Activated CD8-positive, alpha-beta memory T cell treated with anti-CD3 and anti-CD28 coated beads, Interleukin-2, amount 10 ng/mL, durations not matched to agents 7 days and 5 days (primary cell): ENCODE results near the gene ACER3. TPM values are rescaled to one million over a fixed set of nuclear protein-coding genes. Genes with fewer than 3 reads are reported as not detected.
A peak's percentile ranks its signal among the peaks of the same experiment; 100 is the strongest.
"Not testable (repeated sequence)": the region's sequence is repeated elsewhere in the genome, so short reads cannot be mapped to it uniquely, and the experiment has no call there.

Experiments
- ATAC-seq: fragments of 150-1000 bp; cut with Tn5 transposase; one replicate; pipeline ENCODE4 v1.10.0; 2021; ENCODE audit warnings: moderate library complexity
- CTCF ChIA-PET: fragments of 350-600 bp; sonication (Branson Sonifier 250); formaldehyde crosslinking; loops from one replicate; lab custom pipeline; 2021; ENCODE audit warnings: antibody characterized with exemption; lab: Charles Lee
- DNase-seq: peaks from one replicate; pipeline ENCODE4 v3.0.0-alpha.2; 2020
- H3K27ac Mint-ChIP-seq: one replicate; pipeline ENCODE4 v1.8.0; 2021; ENCODE audit warnings: mild to moderate bottlenecking, mixed read lengths
- H3K27me3 Mint-ChIP-seq: one replicate; pipeline ENCODE4 v1.8.0; 2021; ENCODE audit warnings: mixed read lengths
- H3K36me3 Mint-ChIP-seq: one replicate; pipeline ENCODE4 v1.8.0; 2021; ENCODE audit warnings: mild to moderate bottlenecking, mixed read lengths
- H3K4me1 Mint-ChIP-seq: one replicate; pipeline ENCODE4 v1.8.0; 2021; ENCODE audit warnings: mixed read lengths
- H3K4me3 Mint-ChIP-seq: one replicate; pipeline ENCODE4 v1.8.0; 2021; ENCODE audit warnings: mild to moderate bottlenecking, moderate library complexity, mixed read lengths
- H3K9me3 Mint-ChIP-seq: one replicate; pipeline ENCODE4 v1.8.0; 2022; ENCODE audit warnings: low read depth, mixed read lengths
- total RNA-seq, 2 experiments: library from RNA; stranded (reverse); gene quantifications; one replicate each; pipeline ENCODE4 v1.2.3, GENCODE V29; 2021

Gene ACER3
- total RNA-seq, 2 experiments from 2014 or later: 11.0 to 13.3 TPM

DNA sequence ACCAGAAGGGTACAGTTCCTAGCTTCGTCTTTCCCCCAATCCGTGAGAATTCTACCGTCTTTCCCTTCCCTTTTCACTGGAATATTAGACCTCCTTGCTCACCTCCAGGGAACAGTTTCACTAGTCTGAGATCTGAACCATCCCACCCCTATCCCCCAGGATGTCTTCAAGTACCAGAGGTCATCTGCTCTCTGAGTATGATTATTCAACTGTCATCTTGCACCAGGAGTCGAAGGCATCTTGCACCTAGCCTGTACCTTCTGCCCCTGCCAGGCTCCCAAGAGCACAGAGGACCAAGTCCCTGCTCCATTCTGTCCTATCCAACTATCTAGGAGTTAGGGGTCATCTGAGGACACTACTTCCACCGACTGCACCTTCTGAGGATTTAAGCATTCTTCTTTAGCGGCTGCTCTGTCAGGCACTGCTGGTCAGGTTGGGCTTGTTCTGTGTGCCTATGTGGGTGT is 804 bp downstream of the ACER3 start:
- CTCF ChIA-PET: interaction anchor here (0.6 to 1.2 kb wide), 2 partner anchors 57 to 114 kb away, joined by 3 read pairs; no protein-coding TSS in a partner anchor
- Mint-ChIP-seq H3K27me3 (peaks cover under 1% of the 10 kb centered on the region), H3K4me1 (peaks cover 24% of the 10 kb centered on the region), H3K9me3 (no peaks in the 10 kb centered on the region), H3K36me3 (peaks cover 19% of the 10 kb centered on the region), H3K4me3 (peak overlapping the region; percentile 92), H3K27ac (peak overlapping the region; percentile 52)
- no peak for ATAC-seq
- no peak for DNase-seq

DNA sequence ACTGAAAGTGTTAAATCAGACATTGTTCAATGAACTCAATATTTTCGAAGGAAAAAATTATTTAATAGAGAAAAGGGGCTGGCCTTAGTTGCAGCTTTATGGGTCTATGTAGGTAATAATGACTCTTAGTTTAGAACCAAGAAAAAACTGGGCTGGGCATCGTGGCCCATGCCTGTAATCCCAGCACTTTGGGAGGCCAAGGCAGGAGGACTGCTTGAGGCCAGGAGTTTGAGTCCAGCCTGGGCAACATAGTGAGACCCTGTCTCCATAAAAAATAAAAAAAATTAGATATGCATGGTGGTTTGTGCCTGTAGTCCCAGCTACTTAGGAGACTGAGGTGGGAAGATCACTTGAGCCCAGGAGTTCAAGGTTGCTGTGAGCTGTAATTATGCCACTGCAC is 2.1 kb downstream of the ACER3 start:
- H3K4me3 Mint-ChIP-seq, H3K27ac Mint-ChIP-seq, ATAC-seq, H3K27me3 Mint-ChIP-seq, DNase-seq, H3K9me3 Mint-ChIP-seq: not testable (repeated sequence)
- Mint-ChIP-seq H3K4me1 (peaks cover 24% of the 10 kb centered on the region), H3K36me3 (peaks cover 19% of the 10 kb centered on the region)
- CTCF ChIA-PET: interaction anchor here (1.2 kb wide), 1 partner anchor 54 kb away, joined by 3 read pairs; no protein-coding TSS in a partner anchor

DNA sequence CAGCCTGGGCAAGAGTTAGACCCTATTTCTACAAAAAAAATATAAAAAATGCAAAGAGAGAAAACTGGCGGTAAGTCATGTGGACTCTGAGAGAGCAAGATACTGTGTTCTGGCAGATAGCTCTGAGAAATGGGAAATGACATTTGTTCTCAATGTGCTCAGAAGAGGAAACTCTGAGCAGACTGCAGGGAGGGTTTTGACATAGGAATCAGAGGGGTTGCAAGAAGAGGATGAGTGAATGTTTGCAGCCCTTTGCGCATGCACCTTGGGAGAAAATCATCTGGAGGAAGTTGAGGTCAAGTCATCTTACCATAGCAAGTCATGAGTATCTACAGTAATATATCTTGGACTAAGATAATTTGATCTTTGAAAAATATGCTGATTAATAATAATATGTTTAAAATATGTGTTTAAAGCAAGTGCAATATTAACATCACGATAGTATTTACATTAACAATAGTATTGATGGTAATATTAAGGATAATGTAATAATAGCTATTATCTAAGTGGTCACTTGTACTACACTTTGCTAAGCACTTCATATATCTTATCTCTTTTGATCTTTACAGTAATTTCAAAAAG is 2.6 kb downstream of the ACER3 start:
- H3K9me3 Mint-ChIP-seq: no peaks in the 10 kb centered on the region
- no peak for ATAC-seq
- peaks cover 24% of the 10 kb centered on the region for H3K4me1 Mint-ChIP-seq
- DNase-seq: no peak
- H3K27me3 Mint-ChIP-seq: no peaks in the 10 kb centered on the region
- peaks cover 23% of the 10 kb centered on the region for H3K36me3 Mint-ChIP-seq
- CTCF ChIA-PET: interaction anchor here (1.2 kb wide), 1 partner anchor 55 kb away, joined by 3 read pairs; no protein-coding TSS in a partner anchor
- no peak overlapping the region for H3K27ac Mint-ChIP-seq
- H3K4me3 Mint-ChIP-seq: no peak overlapping the region

DNA sequence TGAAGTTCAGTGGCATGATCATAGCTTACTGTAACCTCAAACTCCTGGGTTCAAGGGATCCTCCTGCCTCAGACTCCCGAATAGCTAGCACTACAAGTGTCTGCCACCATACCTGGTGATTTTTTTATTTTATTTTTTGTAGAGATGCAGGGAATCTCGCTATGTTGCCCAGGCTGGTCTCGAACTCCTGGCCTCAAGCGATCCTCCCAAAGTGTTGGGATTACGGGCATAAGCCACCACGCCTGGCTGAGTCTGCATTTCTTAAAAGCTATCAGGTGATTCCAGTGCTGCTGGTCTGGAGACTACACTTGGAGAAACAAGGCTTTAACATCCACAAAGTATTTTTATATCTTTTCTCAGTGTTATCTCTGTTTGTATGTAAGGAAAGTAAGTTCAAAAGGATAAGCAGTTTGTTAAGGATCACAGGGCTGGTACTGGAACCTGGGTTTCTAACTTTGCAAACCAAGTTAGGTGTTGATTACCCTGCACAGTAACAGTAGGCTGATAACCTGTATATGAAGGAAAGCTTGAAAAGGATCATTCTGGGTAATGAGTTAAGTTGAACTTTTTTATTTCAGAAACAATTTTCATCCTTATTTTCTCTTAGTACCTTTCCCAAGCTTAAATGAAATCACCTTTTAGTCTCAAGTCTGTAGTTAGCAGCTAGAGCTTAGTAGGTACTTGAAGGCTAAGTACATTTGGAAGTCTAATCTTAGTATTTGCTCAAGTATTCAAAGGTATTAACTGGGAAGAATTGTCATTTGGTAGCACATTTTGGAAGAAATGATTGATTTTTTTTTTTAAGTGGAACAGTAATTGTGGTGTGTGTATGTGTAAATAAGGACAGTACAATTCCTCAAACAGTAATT is 12.5 kb downstream of the ACER3 start:
- peaks cover 15% of the 10 kb centered on the region for H3K36me3 Mint-ChIP-seq
- no peak for DNase-seq
- ATAC-seq: no peak
- CTCF ChIA-PET: interaction anchor here (1.2 to 1.5 kb wide), 3 partner anchors 46 to 453 kb away, joined by 3 to 4 read pairs (median 3); no protein-coding TSS in a partner anchor
- no peaks in the 10 kb centered on the region for H3K27me3 Mint-ChIP-seq
- H3K9me3 Mint-ChIP-seq: no peaks in the 10 kb centered on the region
- H3K4me1 Mint-ChIP-seq: peaks cover 1% of the 10 kb centered on the region
- no peak overlapping the region for H3K4me3 Mint-ChIP-seq
- H3K27ac Mint-ChIP-seq: no peak overlapping the region

DNA sequence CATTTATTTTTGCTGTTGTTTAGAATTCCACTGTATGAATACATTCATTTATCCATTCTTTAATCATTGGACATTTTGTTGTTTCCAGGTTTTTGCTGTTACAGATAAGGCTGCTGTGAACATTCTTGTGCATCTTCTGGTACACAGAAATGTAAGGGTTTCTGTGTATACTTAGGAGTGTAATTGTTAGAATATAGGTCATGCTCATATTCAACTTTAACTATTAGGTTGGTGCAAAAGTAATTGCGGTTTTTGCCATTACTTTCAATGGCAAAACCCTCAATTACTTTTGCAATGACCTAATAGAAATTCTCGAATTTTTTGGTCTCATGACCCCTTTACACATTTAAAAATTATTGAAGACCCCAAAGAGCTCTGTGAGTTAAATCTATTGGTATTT is 17.3 kb downstream of the ACER3 start:
- Mint-ChIP-seq H3K27me3 (no peaks in the 10 kb centered on the region), H3K4me3 (no peak overlapping the region), H3K36me3 (peaks cover 5% of the 10 kb centered on the region), H3K4me1 (peaks cover 1% of the 10 kb centered on the region), H3K9me3 (no peaks in the 10 kb centered on the region), H3K27ac (no peak overlapping the region)
- ATAC-seq: no peak
- CTCF ChIA-PET: no interaction called here
- DNase-seq: no peak

DNA sequence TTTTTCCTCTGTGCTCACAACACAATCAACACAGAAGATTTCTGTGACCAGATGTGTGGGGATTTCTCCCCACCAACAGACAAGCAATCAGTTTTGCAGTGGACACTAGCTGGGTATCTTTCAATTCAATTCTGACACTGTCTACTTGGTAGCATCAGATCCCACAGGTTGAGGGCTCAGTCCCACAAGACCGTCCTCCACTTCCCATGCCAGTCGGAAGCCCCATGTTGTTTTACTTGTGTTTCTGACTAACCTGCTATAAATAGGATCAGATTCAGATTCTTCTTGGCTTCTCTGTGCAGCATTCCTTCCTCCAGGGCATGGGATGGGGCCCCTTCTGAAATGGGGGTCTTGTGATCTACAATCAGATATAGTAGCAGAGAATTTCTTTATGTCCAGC is 19.6 kb downstream of the ACER3 start:
- Mint-ChIP-seq H3K36me3 (peaks cover 8% of the 10 kb centered on the region), H3K4me1 (peaks cover 5% of the 10 kb centered on the region), H3K4me3 (no peak overlapping the region), H3K27ac (no peak overlapping the region), H3K27me3 (no peaks in the 10 kb centered on the region), H3K9me3 (no peaks in the 10 kb centered on the region)
- CTCF ChIA-PET: interaction anchor here (0.6 to 1.4 kb wide), 2 partner anchors 40 to 102 kb away, joined by 3 read pairs; no protein-coding TSS in a partner anchor
- no peak for ATAC-seq
- DNase-seq: no peak

DNA sequence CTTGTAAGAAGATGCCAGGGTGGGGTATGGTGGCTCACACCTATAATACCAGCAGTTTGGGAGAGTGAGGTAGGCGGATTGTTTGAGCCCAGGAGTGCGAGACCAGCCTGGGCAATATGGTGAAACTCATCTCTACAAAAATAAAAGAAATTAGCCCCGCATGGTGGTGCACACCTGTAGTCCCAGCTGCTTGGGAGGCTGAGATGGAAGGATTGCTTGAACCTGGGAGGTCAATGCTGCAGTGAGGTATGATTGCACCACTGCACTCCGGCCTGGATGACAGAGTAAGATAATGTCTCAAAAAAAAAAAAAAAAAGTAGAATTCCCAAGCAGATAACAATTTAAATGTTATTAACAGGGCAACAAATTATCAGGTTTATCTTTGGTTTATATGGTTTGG is 20.2 kb downstream of the ACER3 start:
- Mint-ChIP-seq H3K36me3 (peaks cover 8% of the 10 kb centered on the region), H3K27ac (no peak overlapping the region), H3K9me3 (no peaks in the 10 kb centered on the region), H3K4me1 (peaks cover 10% of the 10 kb centered on the region), H3K4me3 (no peak overlapping the region), H3K27me3 (no peaks in the 10 kb centered on the region)
- DNase-seq (no peak), ATAC-seq (no peak)
- CTCF ChIA-PET: interaction anchor here (0.6 to 1.1 kb wide), 3 partner anchors 27 to 102 kb away, joined by 3 to 5 read pairs (median 3); no protein-coding TSS in a partner anchor

DNA sequence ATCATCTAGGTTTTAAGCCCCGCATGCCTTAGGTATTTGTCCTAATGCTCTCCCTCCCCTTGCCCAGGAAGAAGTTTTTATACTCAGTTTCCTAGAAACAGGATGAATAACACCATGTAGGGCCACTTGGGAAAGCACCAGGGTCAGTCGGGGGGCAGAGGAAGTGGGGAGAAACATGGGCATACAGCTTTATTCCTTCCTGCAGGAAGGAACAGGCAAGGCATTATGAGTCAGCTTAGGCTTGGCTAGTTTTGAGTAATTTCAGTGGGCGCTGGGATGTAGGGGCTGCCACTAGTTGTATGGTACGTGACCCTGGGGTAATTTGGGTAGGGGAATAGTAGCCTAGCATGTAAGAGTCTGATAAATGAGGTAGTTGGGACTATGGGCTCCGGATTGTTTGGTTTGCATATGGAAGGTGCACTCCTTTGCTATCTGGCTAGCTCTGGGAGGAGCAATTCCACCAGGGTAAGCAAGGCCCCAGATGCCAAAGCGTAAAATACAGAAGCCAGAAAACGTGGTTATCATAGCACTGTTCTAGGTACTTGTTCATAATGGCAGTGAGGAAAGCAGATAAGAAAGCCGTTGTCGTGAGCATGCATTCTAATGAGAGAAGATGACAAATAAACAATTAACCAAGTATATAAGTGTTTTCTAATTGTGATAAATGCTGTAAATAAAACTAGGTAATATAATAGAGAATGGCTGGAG is 24.8 kb downstream of the ACER3 start:
- no peak overlapping the region for H3K27ac Mint-ChIP-seq
- ATAC-seq: no peak
- no peaks in the 10 kb centered on the region for H3K9me3 Mint-ChIP-seq
- H3K4me1 Mint-ChIP-seq: peaks cover 14% of the 10 kb centered on the region
- H3K36me3 Mint-ChIP-seq: peaks cover 7% of the 10 kb centered on the region
- no peaks in the 10 kb centered on the region for H3K27me3 Mint-ChIP-seq
- CTCF ChIA-PET: no interaction called here
- DNase-seq: no peak
- H3K4me3 Mint-ChIP-seq: no peak overlapping the region

DNA sequence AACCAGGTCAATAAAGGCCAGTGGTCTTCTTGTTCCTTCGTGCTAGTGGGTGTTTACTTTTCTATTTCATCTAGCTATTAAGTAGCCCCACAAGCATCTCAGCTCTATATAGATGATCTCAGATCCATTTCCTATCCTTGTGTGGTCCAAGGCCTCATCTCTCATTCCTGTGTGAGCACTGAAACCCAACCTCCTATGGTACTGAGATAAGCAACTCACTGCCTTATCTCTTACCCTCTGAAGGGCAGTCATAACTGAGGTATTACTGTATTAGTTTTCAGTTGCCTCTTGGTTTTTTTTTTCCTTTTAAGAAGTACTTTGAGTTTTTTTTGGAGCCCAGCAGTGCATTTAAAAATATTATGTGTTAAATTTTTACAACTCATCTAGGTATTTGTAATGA is 28.3 kb downstream of the ACER3 start:
- Mint-ChIP-seq H3K36me3 (peaks cover 1% of the 10 kb centered on the region), H3K4me3 (no peak overlapping the region), H3K9me3 (no peaks in the 10 kb centered on the region), H3K27ac (no peak overlapping the region), H3K4me1 (peaks cover 14% of the 10 kb centered on the region), H3K27me3 (no peaks in the 10 kb centered on the region)
- no peak for ATAC-seq
- CTCF ChIA-PET: no interaction called here
- no peak for DNase-seq

DNA sequence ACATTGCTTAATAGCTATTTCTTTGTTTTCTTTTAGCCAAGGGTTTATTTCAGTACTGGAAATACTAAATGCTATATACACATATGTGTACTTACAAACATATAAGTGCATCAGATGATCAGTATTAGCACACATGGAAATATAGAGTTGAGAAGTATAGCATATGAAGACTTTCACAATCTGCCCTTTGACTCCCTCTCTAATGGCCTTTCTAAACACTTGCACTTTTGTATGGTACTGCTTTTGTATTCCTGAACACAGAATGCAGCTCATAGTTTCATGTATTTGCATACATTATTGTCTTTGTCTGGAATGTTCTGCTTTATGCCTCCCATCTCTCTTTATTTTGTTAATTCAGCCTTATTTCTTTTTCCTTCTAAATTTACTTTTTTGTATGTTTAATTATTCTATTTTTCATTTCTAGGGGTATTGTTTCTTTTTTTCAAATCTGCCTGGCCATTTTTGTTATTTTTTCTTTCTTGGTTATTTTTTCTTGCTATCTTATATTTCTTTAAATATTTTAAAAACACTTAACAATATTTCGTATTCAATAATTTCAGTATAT is 28.8 kb downstream of the ACER3 start:
- H3K9me3 Mint-ChIP-seq: no peaks in the 10 kb centered on the region
- CTCF ChIA-PET: no interaction called here
- no peak for ATAC-seq

DNA sequence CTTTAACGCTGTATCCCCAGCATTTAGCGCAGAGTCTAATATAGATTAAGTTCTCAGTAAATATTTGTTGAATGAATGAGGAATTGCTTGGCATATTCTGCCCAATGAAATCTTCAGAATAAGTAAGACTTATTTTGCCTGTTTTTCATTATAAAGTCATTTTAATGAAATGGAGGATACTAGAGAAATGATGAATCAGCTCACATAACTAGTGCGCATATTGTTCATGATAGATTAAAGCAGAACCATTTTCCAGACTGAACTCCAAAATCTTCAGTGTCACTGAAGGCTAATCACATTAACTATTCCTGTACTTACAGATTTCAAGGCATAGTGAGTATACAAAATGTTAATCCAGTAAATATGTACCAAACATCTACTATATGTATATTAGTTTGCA is 29.6 kb downstream of the ACER3 start:
- DNase-seq (no peak), ATAC-seq (no peak)
- H3K27ac Mint-ChIP-seq: no peak overlapping the region
- H3K4me1 Mint-ChIP-seq: peaks cover 10% of the 10 kb centered on the region
- CTCF ChIA-PET: interaction anchor here (1.7 kb wide), 1 partner anchor 17 kb away, joined by 4 read pairs; no protein-coding TSS in a partner anchor
- H3K4me3 Mint-ChIP-seq: no peak overlapping the region
- H3K27me3 Mint-ChIP-seq: no peaks in the 10 kb centered on the region
- no peaks in the 10 kb centered on the region for H3K9me3 Mint-ChIP-seq
- peaks cover 1% of the 10 kb centered on the region for H3K36me3 Mint-ChIP-seq

More for the DNA sequence above, 28.8 kb downstream of the ACER3 start:
- Mint-ChIP-seq H3K27ac (no peak overlapping the region), H3K36me3 (peaks cover 1% of the 10 kb centered on the region), H3K4me3 (no peak overlapping the region), H3K27me3 (no peaks in the 10 kb centered on the region), H3K4me1 (peaks cover 14% of the 10 kb centered on the region)
- no peak for DNase-seq

DNA sequence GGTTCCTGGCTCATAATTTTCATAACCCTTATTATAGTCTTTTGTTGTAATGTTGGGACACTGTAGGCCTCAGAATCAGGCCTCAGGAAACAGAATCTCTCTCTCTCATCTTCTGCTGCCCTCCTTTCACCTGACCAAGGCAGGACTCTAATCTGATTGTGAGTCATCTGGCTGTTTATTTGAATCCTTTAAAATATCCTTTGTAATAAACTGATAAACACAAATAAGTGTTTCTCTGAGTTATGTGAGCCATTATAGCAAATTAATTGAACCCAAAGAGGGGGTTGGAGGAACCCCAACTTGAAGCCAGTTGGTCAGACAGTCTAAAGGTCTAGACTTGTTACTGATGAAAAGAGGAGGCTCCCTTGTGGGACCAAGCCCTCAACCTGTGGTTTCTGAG is 30.6 kb downstream of the ACER3 start:
- CTCF ChIA-PET: interaction anchor here (1.7 kb wide), 1 partner anchor 16 kb away, joined by 4 read pairs; no protein-coding TSS in a partner anchor
- no peaks in the 10 kb centered on the region for H3K36me3 Mint-ChIP-seq
- H3K4me3 Mint-ChIP-seq: no peak overlapping the region
- no peak overlapping the region for H3K27ac Mint-ChIP-seq
- peaks cover 2% of the 10 kb centered on the region for H3K4me1 Mint-ChIP-seq
- H3K27me3 Mint-ChIP-seq: no peaks in the 10 kb centered on the region
- DNase-seq: no peak
- no peaks in the 10 kb centered on the region for H3K9me3 Mint-ChIP-seq
- no peak for ATAC-seq

DNA sequence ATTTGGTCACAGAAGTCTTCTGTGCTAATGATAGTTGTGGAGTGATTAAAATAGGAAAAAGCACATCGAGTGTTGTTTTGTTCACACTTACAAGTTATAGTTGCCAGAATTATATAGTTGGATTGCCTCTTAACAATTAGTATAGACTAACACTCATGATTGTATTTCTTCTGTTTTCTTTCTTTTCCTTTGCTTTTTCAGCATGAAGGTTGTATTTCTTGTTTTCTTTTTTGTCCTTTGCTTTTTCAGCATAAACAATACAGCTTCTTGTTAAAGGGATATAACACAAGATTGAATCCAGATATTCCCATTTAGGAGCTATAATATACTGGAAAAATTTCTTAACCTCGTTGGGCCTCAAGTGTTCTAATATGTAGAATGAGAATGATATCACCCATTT is 31.1 kb downstream of the ACER3 start:
- Mint-ChIP-seq H3K4me3 (no peak overlapping the region), H3K27me3 (no peaks in the 10 kb centered on the region), H3K9me3 (no peaks in the 10 kb centered on the region), H3K36me3 (no peaks in the 10 kb centered on the region), H3K27ac (no peak overlapping the region), H3K4me1 (peaks cover 2% of the 10 kb centered on the region)
- ATAC-seq: no peak
- CTCF ChIA-PET: interaction anchor here (1.6 to 1.7 kb wide), 2 partner anchors 15 to 28 kb away, joined by 4 to 6 read pairs; no protein-coding TSS in a partner anchor
- DNase-seq: no peak
